HFFc6 (cell line): ENCODE data around the gene FUOM. TPM values are rescaled to one million over a fixed set of nuclear protein-coding genes. Genes with fewer than 3 reads are reported as not detected.

ENCODE experiments used
- DNase-seq: peaks from one replicate; pipeline ENCODE4 v3.0.0-alpha.2; 2018
- H3K27ac Mint-ChIP-seq: 2 replicates; pipeline ENCODE4 v1.8.0; 2020; ENCODE audit warnings: mild to moderate bottlenecking, mixed read lengths
- H3K27me3 Mint-ChIP-seq: 2 replicates; pipeline ENCODE4 v1.8.0; 2021; ENCODE audit warnings: mild to moderate bottlenecking, moderate library complexity, mixed read lengths; ENCODE audit not compliant: insufficient read depth
- H3K36me3 Mint-ChIP-seq: 2 replicates; pipeline ENCODE4 v1.8.0; 2021; ENCODE audit warnings: low read depth, mixed read lengths
- H3K4me1 Mint-ChIP-seq: 2 replicates; pipeline ENCODE4 v1.8.0; 2020; ENCODE audit warnings: low read depth, mixed read lengths
- H3K4me3 Mint-ChIP-seq: 2 replicates; pipeline ENCODE4 v1.8.0; 2020; ENCODE audit warnings: mild to moderate bottlenecking, moderate library complexity, mixed read lengths
- H3K9me3 Mint-ChIP-seq: 2 replicates; pipeline ENCODE4 v1.8.0; 2020; ENCODE audit warnings: mild to moderate bottlenecking, mixed read lengths
- long read RNA-seq: library from polyadenylated mRNA; unstranded; transcript quantifications from one replicate; pipeline ENCODE4 v2.0.0, GENCODE V29; 2019
- total RNA-seq, 6 experiments: library from RNA; stranded (reverse); fragmentation: NEBNext Ultra II Directional; extraction: Animal tissue kit (Norgen Biotek cat#: 25700); gene quantifications; 2 replicates in 1 of 6; 3 replicates in 5 of 6; pipeline ENCODE4 v1.2.3, GENCODE V29; 2021
- TF ChIP-seq, protein P1 (sequence below): fragments of 200-600 bp; sonication (generic); IDR thresholded peaks from 2 replicates; pipeline ENCODE4 v1.5.0; 2021; ENCODE audit warnings: antibody characterized with exemption, mild to moderate bottlenecking

The FUOM gene, protein sequence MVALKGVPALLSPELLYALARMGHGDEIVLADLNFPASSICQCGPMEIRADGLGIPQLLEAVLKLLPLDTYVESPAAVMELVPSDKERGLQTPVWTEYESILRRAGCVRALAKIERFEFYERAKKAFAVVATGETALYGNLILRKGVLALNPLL
- 1 to 10 TPM in 5 of 6 experiments, under 1 TPM in 1; 0.55 to 8.9 (median 7.8) TPM for total RNA-seq
- long read RNA-seq, partial matches to known transcripts, result 0 of 1 reads
- long read RNA-seq, other reads (novel, unspliced or antisense), result 0 of 1 reads

DNA sequence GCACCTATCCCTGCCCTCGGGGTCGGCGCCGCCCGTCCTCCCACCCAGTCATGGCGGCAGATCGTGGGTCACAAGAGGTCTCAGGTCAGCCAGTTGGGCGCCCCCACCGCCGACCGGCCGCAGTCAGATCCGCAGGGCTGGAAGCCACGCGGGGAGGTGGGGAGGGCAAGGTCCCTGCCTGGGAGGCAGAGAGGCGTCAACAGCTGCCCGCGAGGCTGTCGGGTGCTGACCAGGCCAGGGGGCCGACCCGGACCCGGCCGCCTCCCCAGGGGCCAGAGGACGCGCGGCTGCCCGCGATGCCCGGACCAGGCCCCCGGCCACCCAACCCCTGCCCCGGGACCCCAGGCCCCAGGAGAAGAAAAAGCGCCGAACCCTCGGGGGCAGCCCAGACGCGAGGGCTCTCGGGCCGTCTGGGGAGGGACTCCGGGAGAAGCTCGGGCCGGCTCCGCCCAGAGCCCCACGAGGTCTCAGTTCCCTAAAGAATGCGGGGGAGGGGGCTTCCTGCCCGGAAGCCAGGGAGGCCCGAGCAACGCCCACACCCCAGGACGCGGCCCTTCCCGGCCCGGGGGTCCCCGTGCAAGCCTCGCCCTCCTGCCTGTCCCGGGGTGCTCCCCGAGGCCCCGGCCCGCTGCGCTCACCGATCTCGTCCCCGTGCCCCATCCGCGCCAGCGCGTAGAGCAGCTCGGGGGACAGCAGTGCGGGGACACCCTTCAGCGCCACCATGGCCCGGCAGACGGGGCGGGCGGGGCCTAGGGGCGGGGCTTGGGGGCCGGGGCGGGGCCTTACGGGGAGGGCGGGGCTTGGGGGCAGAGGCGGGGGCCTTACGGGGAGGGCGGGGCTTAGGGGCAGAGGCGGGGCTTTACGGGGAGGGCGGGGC is at the start of gene FUOM:
FUOM (minus strand) TSS at position 735 of the 877 bp plus-strand sequence; CDS start at position 723, 12 bp downstream.
- TF ChIP-seq, protein P1, sequence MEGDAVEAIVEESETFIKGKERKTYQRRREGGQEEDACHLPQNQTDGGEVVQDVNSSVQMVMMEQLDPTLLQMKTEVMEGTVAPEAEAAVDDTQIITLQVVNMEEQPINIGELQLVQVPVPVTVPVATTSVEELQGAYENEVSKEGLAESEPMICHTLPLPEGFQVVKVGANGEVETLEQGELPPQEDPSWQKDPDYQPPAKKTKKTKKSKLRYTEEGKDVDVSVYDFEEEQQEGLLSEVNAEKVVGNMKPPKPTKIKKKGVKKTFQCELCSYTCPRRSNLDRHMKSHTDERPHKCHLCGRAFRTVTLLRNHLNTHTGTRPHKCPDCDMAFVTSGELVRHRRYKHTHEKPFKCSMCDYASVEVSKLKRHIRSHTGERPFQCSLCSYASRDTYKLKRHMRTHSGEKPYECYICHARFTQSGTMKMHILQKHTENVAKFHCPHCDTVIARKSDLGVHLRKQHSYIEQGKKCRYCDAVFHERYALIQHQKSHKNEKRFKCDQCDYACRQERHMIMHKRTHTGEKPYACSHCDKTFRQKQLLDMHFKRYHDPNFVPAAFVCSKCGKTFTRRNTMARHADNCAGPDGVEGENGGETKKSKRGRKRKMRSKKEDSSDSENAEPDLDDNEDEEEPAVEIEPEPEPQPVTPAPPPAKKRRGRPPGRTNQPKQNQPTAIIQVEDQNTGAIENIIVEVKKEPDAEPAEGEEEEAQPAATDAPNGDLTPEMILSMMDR, result no peak
- Mint-ChIP-seq H3K27ac (no peak within 1 kb of the TSS), H3K4me3 (no peak within 1 kb of the TSS; the same call in 1 of the 2 replicates)

DNA sequence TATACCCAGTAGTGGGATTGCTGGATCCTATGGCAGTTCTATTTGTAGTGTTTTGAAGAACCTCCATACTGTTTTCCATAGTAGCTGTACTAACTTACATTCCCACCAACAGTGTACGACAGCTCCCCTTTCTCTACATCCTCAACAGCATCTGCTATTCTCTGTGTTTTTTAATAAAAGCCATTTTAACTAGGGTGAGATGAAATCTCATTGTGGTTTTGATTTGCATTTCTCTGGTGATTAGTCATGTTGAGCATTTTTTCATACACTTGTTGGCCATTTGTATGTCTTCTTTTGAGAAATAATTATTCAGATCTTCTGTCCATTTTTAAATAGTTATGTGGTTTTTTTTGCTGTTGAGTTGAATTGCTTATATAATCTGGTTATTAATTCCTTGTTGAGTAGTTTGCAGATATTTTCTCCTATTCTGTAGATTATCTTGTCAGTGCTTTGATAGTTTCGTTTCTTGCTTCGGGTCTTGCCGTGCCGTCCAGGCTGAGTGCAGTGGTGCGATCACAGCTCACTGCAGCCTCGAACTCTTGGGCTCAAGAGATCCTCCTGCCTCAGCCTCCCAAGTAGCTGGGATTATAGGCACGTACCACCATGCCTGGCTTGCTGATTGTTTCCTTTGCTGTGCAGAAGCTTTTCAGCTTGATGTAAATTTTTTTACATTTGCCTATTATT is 48.2 kb upstream of the FUOM start:
- Mint-ChIP-seq H3K4me1 (peaks cover 30% of the 10 kb centered on the region), H3K9me3 (peaks cover 8% of the 10 kb centered on the region), H3K27ac (peak overlapping the region; percentile 59), H3K4me3 (peak overlapping the region; percentile 38), H3K36me3 (peaks cover 63% of the 10 kb centered on the region), H3K27me3 (no peaks in the 10 kb centered on the region; the same call in 1 of the 2 replicates)
- DNase-seq, result peak; percentile 60
- TF ChIP-seq, protein P1, result no peak

More for the DNA sequence above, at the start of gene FUOM:
- no peaks in the 10 kb centered on the region for H3K4me1 Mint-ChIP-seq
- no peaks in the 10 kb centered on the region for H3K9me3 Mint-ChIP-seq
- peaks cover 13% of the 10 kb centered on the region for H3K36me3 Mint-ChIP-seq
- no peak for DNase-seq
- peaks cover 6% of the 10 kb centered on the region for H3K27me3 Mint-ChIP-seq

DNA sequence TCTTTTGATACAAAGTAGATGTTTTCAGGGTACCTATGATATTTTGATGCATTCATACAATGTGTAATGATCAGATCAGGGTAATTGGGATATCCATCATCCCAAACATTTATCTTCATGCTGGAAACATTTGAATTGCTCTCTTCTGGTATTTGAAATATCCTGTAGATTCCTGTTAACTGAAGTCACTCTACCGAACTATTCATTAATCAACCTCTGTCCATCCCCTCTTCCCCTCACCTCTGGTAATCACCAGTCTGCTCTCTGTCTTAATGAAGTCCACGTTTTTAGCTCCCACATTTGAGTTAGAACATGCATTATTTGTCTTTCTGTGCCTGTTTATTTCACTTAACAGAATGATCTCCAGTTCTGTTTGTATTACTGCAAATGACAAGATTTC is 47.5 kb upstream of the FUOM start:
- H3K27me3 Mint-ChIP-seq, result no peaks in the 10 kb centered on the region; the same call in 1 of the 2 replicates
- peak overlapping the region; percentile 38 for H3K4me3 Mint-ChIP-seq
- H3K4me1 Mint-ChIP-seq, result peaks cover 30% of the 10 kb centered on the region
- peak overlapping the region; percentile 59 for H3K27ac Mint-ChIP-seq
- peaks cover 56% of the 10 kb centered on the region for H3K36me3 Mint-ChIP-seq
- peaks cover 2% of the 10 kb centered on the region for H3K9me3 Mint-ChIP-seq
- peak; percentile 18 for DNase-seq
- TF ChIP-seq, protein P1, result no peak

- peaks cover 41% of the 10 kb centered on the region for H3K36me3 Mint-ChIP-seq
- H3K27me3 Mint-ChIP-seq, result no peaks in the 10 kb centered on the region; the same call in 1 of the 2 replicates
- peaks cover 30% of the 10 kb centered on the region for H3K4me1 Mint-ChIP-seq
These were observed 46.0 kb upstream of the FUOM start for GRCh38 chr10:133403784-133404183.

DNA sequence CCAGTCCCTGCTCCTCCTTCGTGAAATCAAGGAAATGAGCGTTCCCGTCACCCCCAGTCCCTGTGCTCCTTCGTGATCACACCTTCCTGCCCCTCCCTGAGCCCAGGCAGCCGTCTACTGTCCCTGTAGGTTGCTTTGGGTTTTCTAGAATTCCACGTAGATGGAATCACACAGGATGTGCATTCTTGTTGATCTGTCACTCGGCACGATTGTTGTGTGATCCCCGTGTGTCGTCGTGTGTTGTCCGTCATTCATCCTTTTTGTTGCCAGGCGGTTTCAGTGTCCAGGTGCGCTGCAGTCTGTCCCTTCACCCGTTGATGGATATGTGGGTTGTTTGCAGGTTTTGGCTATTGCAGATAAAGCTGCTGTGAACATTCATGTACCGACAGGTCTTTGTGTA is 45.5 kb upstream of the FUOM start:
- TF ChIP-seq, protein P1, result no peak
- Mint-ChIP-seq H3K4me1 (peaks cover 30% of the 10 kb centered on the region), H3K27me3 (no peaks in the 10 kb centered on the region; the same call in 1 of the 2 replicates), H3K4me3 (no peak overlapping the region), H3K27ac (no peak overlapping the region), H3K9me3 (no peaks in the 10 kb centered on the region), H3K36me3 (peaks cover 37% of the 10 kb centered on the region)
- no peak for DNase-seq

More at GRCh38 chr10:133403784-133404183, 46.0 kb upstream of the FUOM start:
- no peak overlapping the region for H3K27ac Mint-ChIP-seq
- no peaks in the 10 kb centered on the region for H3K9me3 Mint-ChIP-seq
- TF ChIP-seq, protein P1, result no peak
- no peak overlapping the region for H3K4me3 Mint-ChIP-seq
- no peak for DNase-seq
